Midbrain (tissue), 1 donor: ENCODE results near the gene AMMECR1.
"Not testable (repeated sequence)": the region's sequence is repeated elsewhere in the genome, so short reads cannot be mapped to it uniquely, and the experiment has no call there.

Experiments
- DNase-seq: peaks from one replicate; lab custom pipeline; 2025; lab: John Stamatoyannopoulos, UW

AMMECR1 gene

DNA sequence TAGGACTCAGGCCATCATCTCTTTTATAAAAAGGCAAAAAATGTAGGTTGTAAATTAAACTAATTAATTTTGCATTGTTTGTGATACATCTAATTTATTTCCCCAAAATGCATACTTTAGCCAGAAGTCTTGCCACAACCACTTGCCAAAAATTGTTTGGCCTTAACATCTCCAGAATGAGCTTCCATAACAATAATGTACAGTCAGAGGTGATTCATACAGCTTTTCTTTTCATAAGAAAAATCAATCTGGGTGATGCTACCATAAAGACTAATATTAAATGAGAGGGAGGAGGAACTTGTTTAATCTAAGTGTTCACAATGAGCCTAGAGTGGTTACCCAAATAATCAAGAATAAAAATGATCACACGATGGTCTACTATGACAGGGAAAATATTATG, 59.3 kb downstream of the AMMECR1 start:
- DNase-seq, result no peak

DNA sequence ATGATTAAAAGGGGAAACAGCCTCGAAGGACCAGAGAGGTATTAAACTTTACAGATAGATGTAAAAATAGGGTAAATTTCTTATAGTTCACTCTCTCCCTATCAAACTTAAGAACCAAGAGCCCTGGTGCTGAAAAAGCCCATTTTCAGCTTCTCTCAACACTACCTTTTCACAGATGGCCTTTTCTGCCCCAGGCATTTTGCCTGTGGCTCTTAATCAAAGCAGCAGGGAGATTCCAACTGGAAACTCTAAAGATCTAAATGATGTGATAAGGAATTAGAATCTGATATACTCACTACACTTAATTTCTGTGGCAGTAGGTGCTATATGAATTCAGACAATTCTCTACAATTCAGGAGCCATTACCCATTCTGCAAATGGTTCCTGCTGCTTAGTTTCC, 60.0 kb downstream of the AMMECR1 start:
- no peak for DNase-seq

DNA sequence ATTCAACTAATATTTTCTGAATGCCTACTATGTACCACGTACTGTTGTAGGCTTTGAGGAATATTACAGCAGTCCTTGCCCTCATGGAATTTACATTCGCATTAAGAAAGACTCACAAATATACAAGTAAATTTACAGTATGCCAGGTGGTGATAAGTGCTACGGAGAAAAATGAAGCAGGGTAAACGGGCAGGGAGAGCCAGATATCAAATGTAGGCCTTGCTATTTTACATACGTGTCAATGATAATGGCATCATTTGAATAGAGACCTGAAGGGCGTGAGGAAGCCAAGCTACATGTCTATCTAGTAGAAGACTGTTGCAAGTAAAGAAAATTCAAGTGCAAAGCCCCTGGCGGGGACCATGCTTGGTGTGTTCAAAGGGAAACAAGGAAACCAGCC, 65.2 kb downstream of the AMMECR1 start:
- no peak for DNase-seq

DNA sequence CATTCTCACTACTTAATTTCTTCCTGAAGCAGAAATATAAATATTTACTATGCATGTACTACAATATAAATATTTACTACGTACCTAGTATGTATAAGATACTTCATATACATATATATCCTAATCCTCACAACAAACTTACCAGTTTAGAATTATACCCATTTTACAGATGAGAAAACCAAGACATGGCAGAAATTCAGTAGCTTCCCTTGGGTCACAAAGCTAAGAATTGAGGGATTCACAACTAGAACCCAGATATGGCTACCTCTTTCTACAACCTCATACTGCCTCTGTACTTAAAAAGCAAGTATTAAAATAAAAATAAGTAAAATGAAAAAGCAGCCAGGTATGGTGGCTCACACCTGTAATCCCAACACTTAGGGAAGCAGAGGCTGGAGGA, 65.9 kb downstream of the AMMECR1 start:
- DNase-seq, result no peak

DNA sequence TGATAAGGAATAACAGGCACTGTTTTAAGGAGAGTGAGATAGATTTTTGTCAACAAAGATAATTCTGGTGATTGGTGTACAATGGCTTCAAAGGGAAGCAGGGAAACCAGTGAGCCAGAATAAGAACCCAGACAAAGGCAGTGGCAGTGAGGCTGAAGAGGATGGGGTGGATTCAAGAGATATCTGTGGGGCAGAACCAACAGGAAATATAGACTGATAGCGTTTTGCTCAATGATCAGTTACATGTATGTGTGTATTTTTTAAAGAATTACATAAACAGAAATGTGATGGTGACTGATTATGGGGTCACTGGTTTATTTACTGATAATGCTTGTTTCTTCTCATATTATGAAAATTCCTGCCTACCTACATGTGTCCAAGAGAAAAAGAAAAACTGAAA, 66.4 kb downstream of the AMMECR1 start:
- DNase-seq, result no peak

DNA sequence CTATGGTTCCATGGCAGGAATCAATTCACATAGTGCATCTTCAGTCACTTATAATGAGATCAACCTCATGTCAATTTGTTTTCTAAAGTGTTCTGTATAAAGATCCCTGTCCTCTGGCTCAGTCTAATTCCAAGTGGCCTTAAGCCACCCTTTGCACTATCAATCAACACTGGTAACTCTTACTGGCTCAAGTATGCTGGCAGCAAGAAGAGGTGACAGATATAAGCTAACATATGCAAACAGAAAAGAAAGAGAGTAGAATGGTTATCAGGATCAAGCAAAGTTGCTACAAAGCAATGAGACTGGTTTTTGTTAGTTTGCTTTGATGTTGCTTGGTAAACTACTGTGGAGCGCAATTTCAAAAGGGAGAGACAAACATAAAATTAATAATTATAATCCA, 67.0 kb downstream of the AMMECR1 start:
- no peak for DNase-seq

DNA sequence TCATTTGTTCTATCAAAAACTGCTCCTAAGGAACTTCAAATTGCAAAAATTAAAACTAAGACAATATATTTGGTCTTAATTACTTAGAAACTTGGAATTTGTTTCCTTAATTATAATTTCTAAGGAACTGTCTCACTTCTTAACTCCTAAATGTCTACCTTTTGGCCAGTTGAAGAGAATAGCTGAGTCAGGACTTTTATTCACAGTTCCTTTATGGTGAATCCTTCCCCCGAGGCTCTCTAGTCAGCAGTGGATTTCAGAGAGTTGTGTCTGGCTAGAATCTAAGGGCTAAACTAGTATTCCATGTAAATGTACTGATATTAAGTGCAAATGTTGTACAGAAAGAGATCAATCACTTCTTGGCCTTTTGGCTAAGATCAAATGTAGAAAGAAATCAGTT, 69.3 kb downstream of the AMMECR1 start:
- DNase-seq, result no peak

DNA sequence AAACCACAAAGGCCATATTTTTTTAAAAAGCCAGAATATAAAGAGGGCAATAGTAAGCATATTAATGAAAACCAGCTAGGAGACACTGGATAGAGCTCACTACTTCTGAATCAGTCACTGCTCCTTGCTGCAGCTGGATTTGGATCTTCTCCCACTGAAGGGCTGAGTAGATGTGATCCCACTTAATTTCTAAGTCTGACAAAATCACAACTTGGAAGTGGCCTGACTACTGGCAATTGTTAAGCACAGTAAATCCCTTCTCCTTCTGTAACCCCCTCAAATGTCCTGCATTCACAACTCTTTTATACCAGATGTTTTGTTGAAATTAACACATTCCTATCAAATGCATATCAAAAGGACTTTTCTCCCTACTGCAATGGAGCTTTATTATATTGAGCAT, 72.9 kb downstream of the AMMECR1 start:
- DNase-seq, result no peak

DNA sequence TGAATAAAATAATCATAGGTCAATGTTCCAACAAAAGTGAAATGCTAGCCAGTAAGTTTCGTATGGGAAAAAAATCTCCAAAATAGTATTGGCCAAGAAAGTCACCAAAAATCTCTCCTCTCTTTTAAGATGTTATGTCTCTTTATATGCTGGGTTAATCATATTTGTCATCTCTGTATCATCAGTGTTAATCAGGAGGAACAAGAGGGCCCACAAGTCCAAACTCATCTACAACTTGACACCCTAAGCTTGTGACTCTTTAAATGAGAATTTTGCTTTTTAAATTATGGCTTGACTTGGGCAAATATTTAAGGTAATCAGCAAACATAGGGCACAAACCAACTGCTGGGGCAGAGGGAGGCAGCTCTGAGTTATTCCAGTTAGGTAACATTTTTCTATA, 75.5 kb downstream of the AMMECR1 start:
- DNase-seq, result no peak

DNA sequence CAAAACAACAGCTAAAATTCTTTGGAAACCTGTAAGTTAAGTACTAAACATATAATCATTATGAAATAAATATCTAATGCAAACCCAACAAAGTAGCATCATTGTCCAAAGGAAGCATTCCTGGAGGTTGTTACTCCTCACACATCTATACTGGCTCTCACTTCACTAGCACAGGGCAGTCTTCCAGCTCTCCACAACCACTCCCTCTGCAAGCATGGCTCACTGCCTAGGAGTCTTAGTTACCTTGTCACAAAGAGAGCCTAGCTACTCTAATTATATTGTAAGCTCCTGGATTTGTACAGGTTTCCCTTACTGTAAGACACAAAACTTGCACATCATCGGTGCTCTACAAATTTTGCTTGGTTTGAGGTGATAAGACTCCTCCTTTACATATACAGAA, 76.1 kb downstream of the AMMECR1 start:
- no peak for DNase-seq

DNA sequence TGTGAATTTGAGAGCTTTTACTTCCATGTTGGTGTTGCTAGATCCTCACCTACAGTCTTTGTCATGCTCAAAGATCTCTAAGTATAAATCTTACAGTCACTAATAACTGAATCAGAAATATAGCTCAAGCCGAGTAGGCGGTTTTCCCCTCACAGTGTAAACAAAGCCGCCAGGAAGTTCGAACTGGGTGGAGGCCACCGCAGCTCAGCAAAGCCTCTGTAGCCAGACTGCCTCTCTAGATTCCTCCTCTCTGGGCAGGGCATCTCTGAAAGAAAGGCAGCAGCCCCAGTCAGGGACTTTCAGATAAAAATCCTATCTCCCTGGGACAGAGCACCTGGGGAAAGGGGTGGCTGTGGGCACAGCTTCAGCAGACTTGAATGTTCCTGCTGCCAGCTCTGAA, 79.6 kb downstream of the AMMECR1 start:
- not testable (repeated sequence) for DNase-seq

DNA sequence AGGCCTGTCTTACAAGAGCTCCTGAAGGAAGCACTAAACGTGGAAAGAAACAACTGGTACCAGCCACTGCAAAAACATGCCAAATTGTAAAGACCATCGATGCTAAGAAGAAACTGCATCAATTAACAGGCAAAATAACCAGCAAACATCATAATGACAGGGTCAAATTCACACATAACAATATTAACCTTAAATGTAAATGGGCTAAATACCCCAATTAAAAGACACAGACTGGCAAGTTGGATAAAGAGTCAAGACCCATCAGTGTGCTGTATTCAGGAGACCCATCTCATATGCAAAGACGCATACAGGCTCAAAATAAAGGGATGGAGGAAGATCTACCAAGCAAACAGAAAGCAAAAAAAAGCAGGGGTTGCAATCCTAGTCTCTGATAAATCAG, 86.4 kb downstream of the AMMECR1 start:
- DNase-seq, result not testable (repeated sequence)

DNA sequence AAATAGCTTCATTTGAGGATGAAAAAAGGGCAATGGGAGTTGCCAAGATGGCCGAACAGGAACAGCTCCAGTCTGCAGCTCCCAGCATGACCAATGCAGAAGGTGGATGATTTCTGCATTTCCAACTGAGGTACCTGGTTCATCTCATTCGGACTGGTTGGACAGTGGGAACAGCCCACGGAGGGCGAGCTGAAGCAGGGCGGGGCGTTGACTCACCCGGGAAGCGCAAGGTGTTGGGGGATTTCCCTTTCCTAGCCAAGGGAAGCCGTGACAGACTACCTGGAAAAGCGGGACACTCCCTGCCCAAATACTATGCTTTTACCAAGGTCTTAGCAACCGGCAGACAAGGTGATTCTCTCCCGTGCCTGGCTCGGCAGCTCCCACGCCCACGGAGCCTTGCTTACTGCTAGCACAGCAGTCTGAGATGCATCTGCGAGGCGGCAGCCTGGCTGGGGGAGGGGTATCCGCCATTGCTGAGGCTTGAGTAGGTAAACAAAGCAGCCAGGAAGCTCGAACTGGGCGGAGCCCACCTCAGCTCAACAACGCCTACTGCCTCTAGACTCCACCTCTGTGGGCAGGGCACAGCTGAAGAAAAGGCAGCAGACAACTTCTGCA, 88.3 kb downstream of the AMMECR1 start:
- DNase-seq, result not testable (repeated sequence)

DNA sequence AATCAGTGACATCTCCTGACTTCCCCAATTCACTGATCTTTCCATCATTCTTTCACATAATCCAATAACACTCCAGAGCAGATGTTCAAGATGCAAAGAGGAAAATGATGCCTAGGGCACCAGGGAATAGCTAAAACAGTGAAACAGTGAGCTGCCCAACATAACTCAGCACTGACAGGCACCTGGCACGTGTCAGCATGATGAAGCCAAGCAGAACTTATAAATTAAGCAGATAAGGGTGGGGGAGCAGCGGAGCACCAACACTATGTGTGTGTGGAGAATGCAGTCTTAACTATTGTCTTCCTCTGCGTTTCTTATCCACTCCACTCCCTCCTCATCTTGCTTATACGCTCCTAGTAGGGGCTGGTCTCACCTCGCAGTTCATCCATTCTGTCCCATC, 89.4 kb downstream of the AMMECR1 start:
- no peak for DNase-seq

DNA sequence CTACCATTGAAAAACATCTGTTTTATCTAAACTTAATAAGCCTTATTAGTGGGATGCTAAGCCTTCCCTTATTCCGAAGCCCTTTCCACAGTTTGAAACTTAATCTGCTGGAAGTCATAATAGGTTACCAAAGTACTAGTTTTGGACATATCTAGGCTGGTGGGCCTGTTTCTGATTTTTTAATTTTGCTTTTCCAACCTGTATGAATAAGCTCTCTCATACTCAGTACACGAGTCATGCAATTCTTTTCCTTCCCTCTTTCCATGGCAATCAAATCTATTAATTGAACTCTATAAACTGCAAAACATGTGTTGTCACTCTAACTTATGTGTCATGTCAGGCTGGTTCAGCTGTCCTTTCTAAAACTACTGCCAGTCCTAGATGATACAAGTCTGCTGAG, 91.0 kb downstream of the AMMECR1 start:
- DNase-seq, result no peak

DNA sequence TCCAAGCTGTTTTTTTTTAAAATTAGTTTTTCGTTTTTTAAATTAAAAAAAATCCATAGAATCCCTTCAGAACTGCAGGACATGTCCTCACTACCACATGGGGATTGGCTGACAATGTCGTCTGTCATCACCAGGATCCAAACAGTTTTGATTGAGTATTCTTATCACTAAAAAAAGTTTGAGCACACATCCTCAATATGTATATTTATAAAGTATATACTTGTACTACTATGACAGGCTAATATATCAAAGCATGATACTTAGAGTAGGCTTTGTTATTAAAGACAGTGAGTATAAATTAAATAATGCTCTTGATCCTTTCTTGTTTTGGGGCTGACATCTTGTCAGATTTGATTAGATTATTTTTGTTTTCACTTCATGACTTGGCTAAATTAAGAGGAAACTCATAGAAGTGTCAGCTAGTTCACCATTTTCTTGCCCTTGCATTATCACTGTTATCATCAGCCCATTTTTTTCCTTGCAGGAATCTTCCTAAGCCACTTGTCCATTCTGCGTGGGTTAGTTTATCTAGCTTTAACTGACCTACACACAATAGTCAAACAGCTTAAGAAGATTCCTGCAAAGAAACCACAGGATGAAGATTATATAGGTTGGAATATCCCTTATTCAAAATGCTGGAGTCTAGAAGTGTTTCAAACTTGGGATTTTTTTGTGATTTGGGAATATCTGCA, 92.8 kb downstream of the AMMECR1 start:
- no peak for DNase-seq

DNA sequence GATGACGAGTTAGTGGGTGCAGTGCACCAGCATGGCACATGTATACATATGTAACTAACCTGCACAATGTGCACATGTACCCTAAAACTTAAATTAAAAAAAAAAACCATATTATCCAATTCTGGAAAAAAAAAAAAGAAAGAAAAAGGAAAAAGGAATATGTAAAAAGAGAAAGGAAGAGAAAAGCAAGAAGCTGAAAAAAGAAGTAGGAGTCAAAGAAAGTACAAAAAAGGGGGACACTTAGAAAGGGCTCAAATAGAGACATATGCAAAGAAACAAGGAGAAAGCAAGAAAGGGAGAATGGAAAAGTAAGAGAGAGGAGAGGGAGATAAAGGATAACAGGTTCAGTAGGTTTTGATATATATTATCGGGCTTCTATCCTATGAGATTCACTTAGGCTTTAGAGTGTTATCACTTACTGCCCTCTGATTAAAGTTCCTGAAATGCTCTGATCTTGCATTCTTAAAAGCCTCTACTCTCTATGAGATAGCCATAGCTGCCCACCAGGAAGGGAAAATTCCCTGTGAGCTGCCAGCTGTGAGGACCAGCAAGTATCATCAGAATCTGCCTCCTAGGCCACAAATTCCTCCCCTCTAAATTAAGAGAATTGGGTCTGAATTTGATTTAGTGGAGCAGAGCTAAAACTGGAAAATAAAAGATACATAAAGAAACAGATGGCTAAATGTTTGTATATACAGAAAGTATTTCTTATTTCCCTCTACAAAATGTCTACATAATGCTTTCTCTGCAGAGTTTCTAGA, 95.2 kb downstream of the AMMECR1 start:
- DNase-seq, result no peak

DNA sequence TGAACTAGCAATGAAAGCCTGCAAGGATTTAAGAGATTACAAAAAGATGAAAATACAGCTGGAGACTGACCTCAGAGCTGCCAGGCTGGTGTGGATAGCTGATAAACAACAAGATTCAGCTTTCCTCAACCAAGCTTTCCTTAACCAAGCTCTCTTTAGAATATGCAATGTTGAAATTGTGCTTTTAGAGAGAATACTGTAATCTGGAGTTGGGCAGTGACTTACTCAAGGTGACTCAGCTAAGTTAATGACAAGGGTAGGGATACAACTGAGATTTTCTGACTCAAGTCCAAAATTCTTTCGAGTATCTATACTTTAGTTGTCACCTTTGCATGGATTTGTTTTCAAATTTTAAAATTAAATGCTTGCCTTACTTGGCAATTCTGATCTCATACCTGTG, 98.0 kb downstream of the AMMECR1 start:
- no peak for DNase-seq

DNA sequence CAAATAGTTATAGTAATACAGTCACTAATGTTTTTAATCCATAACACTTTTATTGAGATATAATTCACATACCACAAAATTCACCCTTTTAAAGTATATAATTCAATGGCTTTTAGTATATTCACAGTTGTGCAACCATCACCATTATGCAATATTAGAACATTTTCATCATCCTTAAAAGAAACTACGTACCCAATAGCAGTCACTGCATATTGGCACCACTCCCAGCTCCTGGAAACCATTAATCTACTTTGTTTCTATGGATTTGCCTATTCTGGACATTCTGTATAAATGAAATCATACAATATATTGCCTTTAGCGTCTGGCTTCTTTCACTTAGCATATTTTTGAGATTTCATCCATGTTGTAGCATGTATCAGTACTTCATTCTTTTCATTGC, 99.3 kb downstream of the AMMECR1 start:
- no peak for DNase-seq

DNA sequence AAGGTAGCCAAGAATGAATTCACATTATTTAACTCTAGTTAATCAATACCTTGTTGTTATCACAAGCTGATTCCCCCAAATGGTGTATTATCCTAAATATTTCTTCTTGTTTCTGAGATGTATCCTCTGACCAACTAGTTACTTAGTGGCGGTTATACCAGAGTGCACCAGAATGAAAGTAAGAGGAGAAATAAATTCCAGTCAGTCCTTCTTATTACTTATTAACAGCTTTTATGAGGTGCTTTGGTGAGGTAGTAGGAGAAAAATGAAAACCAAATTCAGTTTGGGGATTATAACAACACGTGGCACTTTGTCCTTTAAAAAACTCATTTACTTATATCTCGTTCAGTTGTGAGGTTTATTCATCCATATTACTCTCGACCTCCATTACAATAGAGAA, 101.9 kb downstream of the AMMECR1 start:
- DNase-seq, result no peak

DNA sequence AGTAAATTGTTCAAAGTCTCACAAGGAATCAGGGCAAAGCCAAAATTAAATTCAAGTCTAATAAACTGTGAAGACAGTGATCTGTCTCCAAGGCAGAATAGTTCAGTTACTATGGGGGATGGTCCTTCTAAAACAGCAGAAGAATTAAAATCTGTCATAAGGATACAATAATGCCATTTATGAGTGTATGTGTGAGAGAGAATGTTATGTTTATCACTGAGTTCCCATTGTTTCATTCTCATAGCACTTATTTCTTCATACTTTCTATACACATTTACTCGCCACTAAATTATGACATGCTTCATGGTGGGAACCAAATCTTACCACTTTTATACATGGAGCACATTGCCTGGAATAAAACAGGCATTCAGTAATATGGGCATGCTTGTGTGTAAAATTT, 102.5 kb downstream of the AMMECR1 start:
- no peak for DNase-seq

DNA sequence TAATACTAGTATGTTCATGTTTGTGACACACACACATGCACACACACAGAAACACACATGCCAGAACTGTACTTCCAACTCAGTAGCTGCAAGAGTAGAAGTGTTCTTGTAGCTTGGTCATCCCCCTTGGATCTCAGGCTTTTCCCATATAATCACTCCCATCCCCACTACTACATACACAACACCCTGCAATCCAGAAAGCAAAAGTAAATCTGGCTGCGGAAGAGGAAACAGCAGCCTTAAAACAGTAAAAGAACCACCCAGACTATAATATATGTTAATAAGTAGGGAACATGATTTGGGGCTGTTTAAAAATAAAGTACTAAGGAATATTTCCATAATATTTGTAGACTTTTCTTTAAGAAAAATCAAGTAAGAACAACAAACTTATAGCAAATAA, 103.2 kb downstream of the AMMECR1 start:
- DNase-seq, result no peak

DNA sequence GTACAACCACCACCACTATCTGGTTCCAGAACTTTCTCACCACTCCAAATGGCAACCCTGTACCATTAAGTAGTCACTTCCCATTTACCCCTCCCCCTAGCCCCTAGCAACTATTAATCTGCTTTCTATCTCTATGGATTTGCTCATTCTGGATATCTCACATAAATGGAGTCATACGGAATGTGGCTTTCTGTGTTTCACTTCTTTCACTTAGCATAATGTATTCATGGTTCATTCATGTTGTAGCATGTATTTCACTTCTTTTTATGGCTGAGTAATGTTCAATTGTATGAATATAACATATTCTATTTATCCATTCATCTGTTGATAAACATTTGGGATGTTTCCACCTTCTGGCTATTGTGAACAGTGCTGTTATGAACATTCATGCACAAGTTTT, 104.7 kb downstream of the AMMECR1 start:
- no peak for DNase-seq
